SK-N-SH treated with all-trans-retinoic acid at 6 μM for 48 hours (cell line): ENCODE results near the gene MAML2.

Experiments used
- ATAC-seq: fragments of 200-7000 bp; cut with Tn5 transposase; 3 replicates; pipeline ENCODE4 v1.9.1; 2020; ENCODE audit warnings: mild to moderate bottlenecking, moderate library complexity
- ARNTL ChIP-seq: fragments of 450-650 bp; formaldehyde crosslinking; IDR thresholded peaks from 2 replicates; pipeline ENCODE4 v1.5.0; 2020; ENCODE audit warnings: low read depth, mild to moderate bottlenecking, moderate library complexity, borderline replicate concordance
- BACH2 ChIP-seq: fragments of 250-450 bp; sonication (Bioruptor Pico); IDR thresholded peaks from 2 replicates; pipeline ENCODE4 v1.9.0; 2021; ENCODE audit warnings: mild to moderate bottlenecking, borderline replicate concordance
- CREB5 ChIP-seq: fragments of 250-450 bp; sonication (Bioruptor Pico); IDR thresholded peaks from 2 replicates; pipeline ENCODE4 v1.5.1; 2020; ENCODE audit warnings: low read depth, mild to moderate bottlenecking, moderate library complexity
- CSRNP3 ChIP-seq: fragments of 250-450 bp; sonication (Bioruptor Pico); IDR thresholded peaks from 2 replicates; pipeline ENCODE4 v1.5.1; 2021; ENCODE audit warnings: mild to moderate bottlenecking, moderate library complexity
- ESRRG ChIP-seq: fragments of 250-450 bp; sonication (Bioruptor Pico); IDR thresholded peaks from 2 replicates; pipeline ENCODE4 v1.6.1; 2021; ENCODE audit warnings: mild to moderate bottlenecking
- GLIS3 ChIP-seq: fragments of 250-450 bp; sonication (Bioruptor Pico); IDR thresholded peaks from 2 replicates; pipeline ENCODE4 v1.5.0; 2020; ENCODE audit warnings: mild to moderate bottlenecking, moderate library complexity
- OSR1 ChIP-seq: fragments of 250-450 bp; sonication (Bioruptor Pico); IDR thresholded peaks from 2 replicates; pipeline ENCODE4 v1.8.0; 2022; ENCODE audit warnings: moderate library complexity, mild to moderate bottlenecking, inconsistent platforms
- PATZ1 ChIP-seq: fragments of 250-450 bp; sonication (Bioruptor Pico); IDR thresholded peaks from 2 replicates; pipeline ENCODE4 v1.8.0; 2020; ENCODE audit warnings: mild to moderate bottlenecking, moderate library complexity, borderline replicate concordance
- PPARA ChIP-seq: fragments of 250-450 bp; sonication (Bioruptor Pico); IDR thresholded peaks from 2 replicates; pipeline ENCODE4 v1.5.0; 2020; ENCODE audit warnings: mild to moderate bottlenecking, borderline replicate concordance
- RARB ChIP-seq: fragments of 250-450 bp; sonication (Bioruptor Pico); IDR thresholded peaks from 2 replicates; pipeline ENCODE4 v1.8.0; 2021; ENCODE audit warnings: mild to moderate bottlenecking, moderate library complexity
- SNAI2 ChIP-seq: fragments of 250-450 bp; sonication (Bioruptor Pico); IDR thresholded peaks from 2 replicates; pipeline ENCODE4 v1.5.0; 2020; ENCODE audit warnings: mild to moderate bottlenecking, moderate library complexity
- TCF4 ChIP-seq: fragments of 250-450 bp; sonication (Bioruptor Pico); IDR thresholded peaks from 2 replicates; pipeline ENCODE4 v1.8.0; 2021; ENCODE audit warnings: mild to moderate bottlenecking, moderate library complexity, borderline replicate concordance
- TOX ChIP-seq: fragments of 250-450 bp; sonication (Bioruptor Pico); IDR thresholded peaks from 2 replicates; pipeline ENCODE4 v1.8.0; 2021; ENCODE audit warnings: mild to moderate bottlenecking, moderate library complexity, borderline replicate concordance
- ZC3H10 ChIP-seq: fragments of 250-450 bp; sonication (Bioruptor Pico); IDR thresholded peaks from 2 replicates; pipeline ENCODE4 v1.5.1; 2021; ENCODE audit warnings: mild to moderate bottlenecking, moderate library complexity
- ZFP3 ChIP-seq: fragments of 250-450 bp; sonication (Bioruptor Pico); IDR thresholded peaks from 2 replicates; pipeline ENCODE4 v1.5.0; 2020; ENCODE audit warnings: mild to moderate bottlenecking, moderate library complexity
- ZFP30 ChIP-seq: fragments of 450-650 bp; formaldehyde crosslinking; IDR thresholded peaks from 2 replicates; pipeline ENCODE4 v1.5.0; 2022; ENCODE audit warnings: mild to moderate bottlenecking, moderate library complexity
- ZNF565 ChIP-seq: fragments of 450-650 bp; formaldehyde crosslinking; conservative IDR thresholded peaks from 2 replicates; pipeline ENCODE4 v1.5.0; 2020; ENCODE audit warnings: low read depth, mild to moderate bottlenecking, moderate library complexity
- ZNF70 ChIP-seq: fragments of 450-650 bp; formaldehyde crosslinking; IDR thresholded peaks from 2 replicates; pipeline ENCODE4 v1.5.0; 2020; ENCODE audit warnings: mild to moderate bottlenecking, moderate library complexity
- ZNF8 ChIP-seq: fragments of 450-650 bp; formaldehyde crosslinking; IDR thresholded peaks from 2 replicates; pipeline ENCODE4 v1.5.0; 2020; ENCODE audit warnings: mild to moderate bottlenecking, moderate library complexity
- TF ChIP-seq, protein P1 (sequence below): fragments of 250-450 bp; sonication (Bioruptor Pico); IDR thresholded peaks from 2 replicates; pipeline ENCODE4 v1.5.0; 2020; ENCODE audit warnings: mild to moderate bottlenecking, moderate library complexity

The MAML2 gene

GRCh38 chr11:96279018-96279895, 63.7 kb downstream of the MAML2 start:
- ATAC-seq, result peak; percentile 51
- TF ChIP-seq, protein P1, sequence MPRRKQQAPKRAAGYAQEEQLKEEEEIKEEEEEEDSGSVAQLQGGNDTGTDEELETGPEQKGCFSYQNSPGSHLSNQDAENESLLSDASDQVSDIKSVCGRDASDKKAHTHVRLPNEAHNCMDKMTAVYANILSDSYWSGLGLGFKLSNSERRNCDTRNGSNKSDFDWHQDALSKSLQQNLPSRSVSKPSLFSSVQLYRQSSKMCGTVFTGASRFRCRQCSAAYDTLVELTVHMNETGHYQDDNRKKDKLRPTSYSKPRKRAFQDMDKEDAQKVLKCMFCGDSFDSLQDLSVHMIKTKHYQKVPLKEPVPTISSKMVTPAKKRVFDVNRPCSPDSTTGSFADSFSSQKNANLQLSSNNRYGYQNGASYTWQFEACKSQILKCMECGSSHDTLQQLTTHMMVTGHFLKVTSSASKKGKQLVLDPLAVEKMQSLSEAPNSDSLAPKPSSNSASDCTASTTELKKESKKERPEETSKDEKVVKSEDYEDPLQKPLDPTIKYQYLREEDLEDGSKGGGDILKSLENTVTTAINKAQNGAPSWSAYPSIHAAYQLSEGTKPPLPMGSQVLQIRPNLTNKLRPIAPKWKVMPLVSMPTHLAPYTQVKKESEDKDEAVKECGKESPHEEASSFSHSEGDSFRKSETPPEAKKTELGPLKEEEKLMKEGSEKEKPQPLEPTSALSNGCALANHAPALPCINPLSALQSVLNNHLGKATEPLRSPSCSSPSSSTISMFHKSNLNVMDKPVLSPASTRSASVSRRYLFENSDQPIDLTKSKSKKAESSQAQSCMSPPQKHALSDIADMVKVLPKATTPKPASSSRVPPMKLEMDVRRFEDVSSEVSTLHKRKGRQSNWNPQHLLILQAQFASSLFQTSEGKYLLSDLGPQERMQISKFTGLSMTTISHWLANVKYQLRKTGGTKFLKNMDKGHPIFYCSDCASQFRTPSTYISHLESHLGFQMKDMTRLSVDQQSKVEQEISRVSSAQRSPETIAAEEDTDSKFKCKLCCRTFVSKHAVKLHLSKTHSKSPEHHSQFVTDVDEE (CRISPR knock-in tag), result no peak
- TF ChIP-seq BACH2 (CRISPR knock-in tag) (no peak), PATZ1 (no peak), ARNTL (no peak), ESRRG (CRISPR knock-in tag) (no peak), RARB (CRISPR knock-in tag) (no peak), OSR1 (CRISPR knock-in tag) (no peak), ZFP30 (CRISPR knock-in tag) (no peak), TCF4 (CRISPR knock-in tag) (no peak), CREB5 (no peak), ZNF565 (CRISPR knock-in tag) (no peak), GLIS3 (CRISPR knock-in tag) (no peak), CSRNP3 (no peak), TOX (CRISPR knock-in tag) (no peak), PPARA (CRISPR knock-in tag) (no peak), ZNF70 (CRISPR knock-in tag) (no peak), ZNF8 (CRISPR knock-in tag) (no peak), SNAI2 (no peak), ZFP3 (CRISPR knock-in tag) (no peak)

DNA sequence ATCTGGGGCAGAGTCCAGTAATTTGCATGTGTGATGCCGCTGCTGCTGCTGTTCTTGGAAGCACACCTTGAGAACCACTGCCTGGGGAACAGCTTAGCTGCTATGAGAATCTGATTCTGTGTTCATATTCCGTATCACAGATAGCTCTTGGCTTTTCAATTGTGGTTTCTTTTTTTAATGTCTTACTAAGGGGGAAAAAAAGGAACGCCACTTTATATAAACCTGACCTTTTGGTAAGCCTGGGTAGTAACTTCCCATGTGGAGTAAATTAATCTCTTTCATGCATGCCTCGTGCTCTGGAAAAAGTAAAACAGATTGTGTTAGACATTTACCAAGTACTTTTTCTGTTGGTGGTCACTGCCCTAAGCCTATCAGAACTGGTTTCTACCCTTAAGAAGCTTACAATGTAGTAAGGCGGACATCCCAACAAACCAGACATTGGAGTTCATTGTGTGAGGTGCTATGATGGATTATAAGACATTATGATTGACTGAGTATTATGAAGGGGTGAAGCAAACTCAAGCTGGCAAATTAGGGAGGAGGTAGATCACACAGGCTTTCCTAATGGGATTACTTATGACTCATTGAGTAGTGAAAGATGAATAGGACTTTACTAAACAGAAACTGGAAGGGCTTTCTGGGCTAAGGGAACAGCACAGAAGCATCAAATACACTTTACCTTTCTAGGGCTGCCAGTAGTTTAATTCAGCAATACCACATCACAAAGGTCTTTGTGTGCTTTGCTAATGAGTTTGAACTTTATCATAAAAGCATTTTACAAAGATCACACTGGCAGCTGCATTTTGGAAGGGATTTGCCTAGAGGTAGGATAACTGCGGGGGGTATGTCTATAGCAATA, 64.7 kb downstream of the MAML2 start:
- peak; percentile 91 for ATAC-seq
- TF ChIP-seq CREB5 (no peak), SNAI2 (no peak), ZNF70 (CRISPR knock-in tag) (no peak), RARB (CRISPR knock-in tag) (peak; percentile 44; the same call in 1 of the 2 replicates), OSR1 (CRISPR knock-in tag) (0 out of 2 replicates have a peak, but pooled peaks have one; percentile 22), ZC3H10 (peak; percentile 11), ZFP30 (CRISPR knock-in tag) (no peak), ARNTL (no peak)

DNA sequence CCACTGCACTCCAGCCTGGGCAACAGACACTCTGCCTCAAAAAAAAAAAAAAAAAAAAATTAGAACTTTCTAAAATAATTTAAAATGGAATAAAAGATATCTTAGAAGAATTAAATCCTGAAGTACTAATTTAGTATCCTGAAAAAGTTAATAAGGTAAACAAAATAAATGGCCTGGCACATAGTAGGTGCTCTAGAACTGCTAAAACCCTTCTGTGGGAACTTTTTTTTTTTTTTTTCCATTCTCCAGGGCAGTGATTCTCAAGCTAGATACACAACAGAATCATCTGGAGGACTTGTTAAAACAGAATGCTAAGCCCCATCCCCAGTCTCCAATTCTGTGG, 65.3 kb downstream of the MAML2 start:
- ATAC-seq, result no peak
- TF ChIP-seq ZNF70 (CRISPR knock-in tag) (no peak), BACH2 (CRISPR knock-in tag) (no peak), ZNF8 (CRISPR knock-in tag) (no peak), ZNF565 (CRISPR knock-in tag) (no peak), PATZ1 (no peak), PPARA (CRISPR knock-in tag) (no peak)
- TF ChIP-seq, protein P1 (CRISPR knock-in tag), result no peak
